ENCODE results near the gene ESYT1.

Gene ESYT1

DNA sequence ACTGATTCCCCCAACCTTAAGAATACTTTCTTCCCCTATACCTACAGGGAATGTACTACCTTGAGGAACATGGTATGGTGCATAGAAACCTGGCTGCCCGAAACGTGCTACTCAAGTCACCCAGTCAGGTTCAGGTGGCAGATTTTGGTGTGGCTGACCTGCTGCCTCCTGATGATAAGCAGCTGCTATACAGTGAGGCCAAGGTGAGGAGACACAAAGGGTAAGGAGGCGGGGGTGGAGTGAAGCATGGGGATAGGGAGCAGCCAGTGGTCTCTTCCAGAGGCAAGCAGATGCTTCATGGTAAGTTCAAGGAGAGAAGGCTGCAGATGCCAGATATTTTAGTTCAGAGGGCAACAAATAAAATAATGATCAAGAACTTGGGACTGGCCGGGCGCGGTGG, 30.3 kb upstream of the ESYT1 start:
- Histone ChIP-seq H3K4me1 (ENCODE audit: insufficient read depth, insufficient read length) (no peaks in the 10 kb centered on the region), H3K36me3 (ENCODE audit: insufficient read depth, insufficient read length, low read length) (peaks cover 52% of the 10 kb centered on the region), H3K9me3 (ENCODE audit: insufficient read depth, low read length) (0 out of 2 replicates have a peak, but pooled peaks cover under 1% of the 10 kb centered on the region), H3K9ac (ENCODE audit: insufficient read length, low read depth) (no peak overlapping the region), H3K27me3 (ENCODE audit: insufficient read depth, insufficient read length) (no peaks in the 10 kb centered on the region), H3K4me3 (ENCODE audit: insufficient read length, low read depth) (no peak overlapping the region)
- no peak for DNase-seq (ENCODE audit: low read depth, low spot score)
- TF ChIP-seq SUZ12 (IDR thresholded peaks at IDR 0.05; ENCODE audit: extremely low read depth, insufficient read depth, insufficient read length), result no peak
- no peak for TF ChIP-seq YY1 (IDR thresholded peaks at IDR 0.05; ENCODE audit: insufficient read depth, insufficient read length)
- no peak for TF ChIP-seq ZNF274 (IDR thresholded peaks at IDR 0.05; ENCODE audit: low read depth, low read length)

GRCh38 chr12:56098592-56098991, 29.5 kb upstream of the ESYT1 start:
- no peaks in the 10 kb centered on the region for H3K27me3 ChIP-seq (ENCODE audit: insufficient read depth, insufficient read length)
- H3K4me1 ChIP-seq (ENCODE audit: insufficient read depth, insufficient read length), result no peaks in the 10 kb centered on the region
- no peak for DNase-seq (ENCODE audit: low read depth, low spot score)
- peaks cover 48% of the 10 kb centered on the region for H3K36me3 ChIP-seq (ENCODE audit: insufficient read depth, insufficient read length, low read length)
- TF ChIP-seq YY1 (IDR thresholded peaks at IDR 0.05; ENCODE audit: insufficient read depth, insufficient read length), result no peak
- no peak for TF ChIP-seq ZNF274 (IDR thresholded peaks at IDR 0.05; ENCODE audit: low read depth, low read length)
- no peak for TF ChIP-seq SUZ12 (IDR thresholded peaks at IDR 0.05; ENCODE audit: extremely low read depth, insufficient read depth, insufficient read length)
- no peak overlapping the region for H3K9ac ChIP-seq (ENCODE audit: insufficient read length, low read depth)
- no peaks in the 10 kb centered on the region for H3K9me3 ChIP-seq (ENCODE audit: insufficient read depth, low read length)
- H3K4me3 ChIP-seq (ENCODE audit: insufficient read length, low read depth), result no peak overlapping the region

- H3K9ac ChIP-seq (ENCODE audit: insufficient read length, low read depth), result no peak overlapping the region
- no peaks in the 10 kb centered on the region for H3K4me1 ChIP-seq (ENCODE audit: insufficient read depth, insufficient read length)
- H3K36me3 ChIP-seq (ENCODE audit: insufficient read depth, insufficient read length, low read length), result peaks cover 40% of the 10 kb centered on the region
- TF ChIP-seq YY1 (IDR thresholded peaks at IDR 0.05; ENCODE audit: insufficient read depth, insufficient read length) (no peak), SUZ12 (IDR thresholded peaks at IDR 0.05; ENCODE audit: extremely low read depth, insufficient read depth, insufficient read length) (no peak), ZNF274 (IDR thresholded peaks at IDR 0.05; ENCODE audit: low read depth, low read length) (no peak)
- H3K27me3 ChIP-seq (ENCODE audit: insufficient read depth, insufficient read length), result no peaks in the 10 kb centered on the region
- H3K9me3 ChIP-seq (ENCODE audit: insufficient read depth, low read length), result no peaks in the 10 kb centered on the region
- DNase-seq (ENCODE audit: low read depth, low spot score), result no peak
- no peak overlapping the region for H3K4me3 ChIP-seq (ENCODE audit: insufficient read length, low read depth)
Observed at GRCh38 chr12:56099787-56100186, 28.3 kb upstream of the ESYT1 start.

GRCh38 chr12:56101045-56101444, 27.0 kb upstream of the ESYT1 start:
- Histone ChIP-seq H3K9ac (ENCODE audit: insufficient read length, low read depth) (no peak overlapping the region), H3K36me3 (ENCODE audit: insufficient read depth, insufficient read length, low read length) (peaks cover 49% of the 10 kb centered on the region)

DNA sequence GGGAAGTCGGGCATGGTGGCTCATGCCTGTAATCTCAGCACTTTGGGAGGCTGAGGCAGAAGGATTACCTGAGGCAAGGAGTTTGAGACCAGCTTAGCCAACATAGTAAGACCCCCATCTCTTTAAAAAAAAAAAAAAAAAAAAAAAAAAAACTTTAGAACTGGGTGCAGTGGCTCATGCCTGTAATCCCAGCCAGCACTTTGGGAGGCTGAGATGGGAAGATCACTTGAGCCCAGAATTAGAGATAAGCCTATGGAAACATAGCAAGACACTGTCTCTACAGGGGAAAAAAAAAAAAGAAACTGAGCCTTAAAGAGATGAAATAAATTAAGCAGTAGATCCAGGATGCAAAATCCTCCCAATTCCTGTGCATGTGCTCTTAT, 25.4 kb upstream of the ESYT1 start:
- no peak for DNase-seq (ENCODE audit: low read depth, low spot score)
- H3K4me3 ChIP-seq (ENCODE audit: insufficient read length, low read depth), result no peak overlapping the region
- H3K27me3 ChIP-seq (ENCODE audit: insufficient read depth, insufficient read length), result no peaks in the 10 kb centered on the region
- peaks cover 56% of the 10 kb centered on the region for H3K36me3 ChIP-seq (ENCODE audit: insufficient read depth, insufficient read length, low read length)
- no peaks in the 10 kb centered on the region for H3K4me1 ChIP-seq (ENCODE audit: insufficient read depth, insufficient read length)
- TF ChIP-seq ZNF274 (IDR thresholded peaks at IDR 0.05; ENCODE audit: low read depth, low read length) (no peak), SUZ12 (IDR thresholded peaks at IDR 0.05; ENCODE audit: extremely low read depth, insufficient read depth, insufficient read length) (no peak), YY1 (IDR thresholded peaks at IDR 0.05; ENCODE audit: insufficient read depth, insufficient read length) (no peak)
- H3K9ac ChIP-seq (ENCODE audit: insufficient read length, low read depth), result peak overlapping the region; percentile 90
- H3K9me3 ChIP-seq (ENCODE audit: insufficient read depth, low read length), result no peaks in the 10 kb centered on the region

More at GRCh38 chr12:56101045-56101444, 27.0 kb upstream of the ESYT1 start:
- no peaks in the 10 kb centered on the region for H3K27me3 ChIP-seq (ENCODE audit: insufficient read depth, insufficient read length)
- H3K9me3 ChIP-seq (ENCODE audit: insufficient read depth, low read length), result no peaks in the 10 kb centered on the region
- TF ChIP-seq SUZ12 (IDR thresholded peaks at IDR 0.05; ENCODE audit: extremely low read depth, insufficient read depth, insufficient read length) (no peak), ZNF274 (IDR thresholded peaks at IDR 0.05; ENCODE audit: low read depth, low read length) (no peak), YY1 (IDR thresholded peaks at IDR 0.05; ENCODE audit: insufficient read depth, insufficient read length) (no peak)
- no peak for DNase-seq (ENCODE audit: low read depth, low spot score)
- no peak overlapping the region for H3K4me3 ChIP-seq (ENCODE audit: insufficient read length, low read depth)
- H3K4me1 ChIP-seq (ENCODE audit: insufficient read depth, insufficient read length), result no peaks in the 10 kb centered on the region

GRCh38 chr12:56103066-56103711, 24.9 kb upstream of the ESYT1 start:
- Histone ChIP-seq H3K4me3 (ENCODE audit: insufficient read length, low read depth) (peak overlapping the region; percentile 73), H3K9ac (ENCODE audit: insufficient read length, low read depth) (peak overlapping the region; percentile 90), H3K27me3 (ENCODE audit: insufficient read depth, insufficient read length) (no peaks in the 10 kb centered on the region), H3K36me3 (ENCODE audit: insufficient read depth, insufficient read length, low read length) (peaks cover 60% of the 10 kb centered on the region), H3K9me3 (ENCODE audit: insufficient read depth, low read length) (no peaks in the 10 kb centered on the region), H3K4me1 (ENCODE audit: insufficient read depth, insufficient read length) (no peaks in the 10 kb centered on the region)
- DNase-seq (ENCODE audit: low read depth, low spot score), result no peak
- TF ChIP-seq YY1 (IDR thresholded peaks at IDR 0.05; ENCODE audit: insufficient read depth, insufficient read length) (no peak), SUZ12 (IDR thresholded peaks at IDR 0.05; ENCODE audit: extremely low read depth, insufficient read depth, insufficient read length) (no peak)

- Histone ChIP-seq H3K27me3 (ENCODE audit: insufficient read depth, insufficient read length) (no peaks in the 10 kb centered on the region), H3K36me3 (ENCODE audit: insufficient read depth, insufficient read length, low read length) (peaks cover 61% of the 10 kb centered on the region), H3K4me1 (ENCODE audit: insufficient read depth, insufficient read length) (no peaks in the 10 kb centered on the region), H3K9ac (ENCODE audit: insufficient read length, low read depth) (peak overlapping the region; percentile 90), H3K9me3 (ENCODE audit: insufficient read depth, low read length) (no peaks in the 10 kb centered on the region), H3K4me3 (ENCODE audit: insufficient read length, low read depth) (peak overlapping the region; percentile 73)
- TF ChIP-seq SUZ12 (IDR thresholded peaks at IDR 0.05; ENCODE audit: extremely low read depth, insufficient read depth, insufficient read length) (no peak), ZNF274 (IDR thresholded peaks at IDR 0.05; ENCODE audit: low read depth, low read length) (no peak), YY1 (IDR thresholded peaks at IDR 0.05; ENCODE audit: insufficient read depth, insufficient read length) (no peak)
- no peak for DNase-seq (ENCODE audit: low read depth, low spot score)
Observed at GRCh38 chr12:56103823-56104108, 24.3 kb upstream of the ESYT1 start.

Measured in NT2/D1 (cell line).